Measurements from ENCODE around the gene MNX1. TPM values are rescaled to one million over a fixed set of nuclear protein-coding genes. Genes with fewer than 3 reads are reported as not detected.

MNX1 gene
- total RNA-seq, 4 donors from 2014 or later = not detected

DNA sequence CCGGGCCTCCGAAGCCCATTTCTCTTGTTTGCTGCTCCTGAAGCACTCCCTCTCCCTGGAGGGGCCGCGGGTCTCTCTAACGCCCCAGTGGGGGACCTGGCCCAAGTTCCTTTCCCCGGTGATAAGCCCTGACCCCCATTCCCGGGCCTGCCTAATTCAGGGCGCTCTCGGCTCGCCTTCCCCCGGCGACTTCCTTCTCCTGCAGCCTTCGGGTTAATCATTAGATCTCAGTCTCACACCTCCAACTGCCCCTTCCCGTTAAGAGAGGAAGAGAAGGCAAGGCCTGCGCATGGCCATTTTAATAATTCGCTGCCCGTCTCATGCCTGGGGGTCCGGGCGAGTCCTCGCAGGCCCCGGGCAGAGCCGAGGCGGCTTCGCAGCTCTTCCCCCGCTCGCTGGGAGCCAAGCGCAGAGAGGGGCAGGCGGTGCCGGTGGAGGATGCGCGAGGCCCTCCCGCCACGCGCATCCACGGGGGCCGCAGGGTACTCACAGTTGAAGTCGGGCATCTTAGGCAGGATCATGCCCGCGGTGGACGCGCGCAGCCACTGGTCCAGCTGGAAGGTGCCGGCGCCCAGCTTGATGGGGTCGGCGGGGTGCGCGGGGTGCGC lies 1.2 kb downstream of the MNX1 start:
- intact Hi-C loops (cut with DNase I) = no loop called here
- Histone ChIP-seq H3K4me1 (peaks cover 17 to 55% (median 46%) of the 10 kb centered on the region in 4 donors), H3K9me3 (no peaks in the 10 kb centered on the region), H3K27ac (replicated peaks in 1 of 4) (no peak overlapping the region), H3K36me3 (no peaks in the 10 kb centered on the region), H3K27me3 (peaks cover 0 to 98% (median 68%) of the 10 kb centered on the region in 4 donors), H3K4me3 (peak overlapping the region in 3 of 4 donors; percentile 18 to 34 (median 28))
- no peak for DNase-seq (ENCODE audit: extremely low spot score)
- TF ChIP-seq POLR2A (IDR thresholded peaks at IDR 0.05; ENCODE audit: low read depth) (no peak), POLR2AphosphoS5 (IDR thresholded peaks at IDR 0.05) (no peak), EP300 (IDR thresholded peaks at IDR 0.05) (no peak)
- TF ChIP-seq, protein P1, sequence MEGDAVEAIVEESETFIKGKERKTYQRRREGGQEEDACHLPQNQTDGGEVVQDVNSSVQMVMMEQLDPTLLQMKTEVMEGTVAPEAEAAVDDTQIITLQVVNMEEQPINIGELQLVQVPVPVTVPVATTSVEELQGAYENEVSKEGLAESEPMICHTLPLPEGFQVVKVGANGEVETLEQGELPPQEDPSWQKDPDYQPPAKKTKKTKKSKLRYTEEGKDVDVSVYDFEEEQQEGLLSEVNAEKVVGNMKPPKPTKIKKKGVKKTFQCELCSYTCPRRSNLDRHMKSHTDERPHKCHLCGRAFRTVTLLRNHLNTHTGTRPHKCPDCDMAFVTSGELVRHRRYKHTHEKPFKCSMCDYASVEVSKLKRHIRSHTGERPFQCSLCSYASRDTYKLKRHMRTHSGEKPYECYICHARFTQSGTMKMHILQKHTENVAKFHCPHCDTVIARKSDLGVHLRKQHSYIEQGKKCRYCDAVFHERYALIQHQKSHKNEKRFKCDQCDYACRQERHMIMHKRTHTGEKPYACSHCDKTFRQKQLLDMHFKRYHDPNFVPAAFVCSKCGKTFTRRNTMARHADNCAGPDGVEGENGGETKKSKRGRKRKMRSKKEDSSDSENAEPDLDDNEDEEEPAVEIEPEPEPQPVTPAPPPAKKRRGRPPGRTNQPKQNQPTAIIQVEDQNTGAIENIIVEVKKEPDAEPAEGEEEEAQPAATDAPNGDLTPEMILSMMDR (IDR thresholded peaks at IDR 0.05) = no peak
- WGBS = no CpG with 5 or more reads among the region's 49 CpGs

DNA sequence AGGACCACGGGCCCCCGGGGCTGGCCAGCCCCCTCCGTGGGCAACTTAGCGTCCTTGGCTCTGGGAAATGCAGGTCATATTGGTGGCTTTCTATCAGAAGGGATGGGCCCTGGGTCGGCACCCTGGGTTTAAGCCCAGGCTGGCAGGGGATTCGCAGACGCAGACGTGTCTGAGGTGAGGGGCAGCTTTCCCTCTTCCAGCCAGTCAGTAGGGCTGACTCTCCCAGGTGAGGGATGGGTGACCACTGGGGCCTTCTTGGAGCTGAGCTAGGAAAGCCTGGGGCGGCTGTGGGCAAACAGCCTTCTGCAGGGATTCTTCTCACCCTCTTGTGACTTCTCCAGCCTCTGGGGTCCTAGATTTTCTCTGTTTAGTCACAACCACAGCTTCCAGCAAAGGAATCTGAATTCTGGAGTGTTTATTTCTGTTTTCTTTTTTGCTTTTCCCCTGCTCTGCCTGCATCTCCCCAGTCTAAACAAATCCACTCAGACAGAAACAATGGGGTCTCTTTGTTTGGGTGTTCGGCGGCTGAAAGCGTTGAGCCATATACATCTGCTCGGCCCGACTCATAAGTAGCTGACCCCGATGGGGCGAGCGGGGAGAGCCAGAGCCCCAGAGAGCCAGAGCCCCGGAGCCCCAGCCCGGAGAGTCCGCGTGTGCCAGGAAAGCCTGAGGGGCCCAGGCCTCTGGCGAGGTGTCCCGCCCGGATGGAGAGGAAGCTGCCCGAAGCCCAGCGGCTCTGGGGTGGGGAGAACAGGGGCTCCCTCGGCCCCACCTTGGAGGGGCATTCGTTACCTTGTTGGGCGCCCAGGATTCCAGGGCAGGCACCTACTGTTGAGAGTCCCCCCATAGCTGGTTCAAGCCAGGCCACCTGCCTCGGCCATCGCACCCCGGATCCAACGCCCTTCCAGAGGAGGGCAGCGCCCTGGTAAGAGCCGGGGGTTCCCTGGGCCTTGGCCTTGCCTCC lies 2.0 kb downstream of the MNX1 start:
- no peak overlapping the region for H3K4me3 ChIP-seq
- intact Hi-C loops (cut with DNase I) = no loop called here
- peaks cover 25 to 63% (median 54%) of the 10 kb centered on the region in 4 donors for H3K4me1 ChIP-seq
- no peaks in the 10 kb centered on the region for H3K9me3 ChIP-seq
- H3K27ac ChIP-seq (replicated peaks in 1 of 4) = no peak overlapping the region
- peaks cover 0 to 98% (median 72%) of the 10 kb centered on the region in 4 donors for H3K27me3 ChIP-seq
- DNase-seq (ENCODE audit: extremely low spot score) = no peak
- TF ChIP-seq POLR2AphosphoS5 (IDR thresholded peaks at IDR 0.05) = no peak
- TF ChIP-seq, protein P1 (IDR thresholded peaks at IDR 0.05) = no peak
- no peak for TF ChIP-seq POLR2A (IDR thresholded peaks at IDR 0.05; ENCODE audit: low read depth)
- 14% methylated on average over 20 of the region's 35 CpGs for WGBS
- no peaks in the 10 kb centered on the region for H3K36me3 ChIP-seq

DNA sequence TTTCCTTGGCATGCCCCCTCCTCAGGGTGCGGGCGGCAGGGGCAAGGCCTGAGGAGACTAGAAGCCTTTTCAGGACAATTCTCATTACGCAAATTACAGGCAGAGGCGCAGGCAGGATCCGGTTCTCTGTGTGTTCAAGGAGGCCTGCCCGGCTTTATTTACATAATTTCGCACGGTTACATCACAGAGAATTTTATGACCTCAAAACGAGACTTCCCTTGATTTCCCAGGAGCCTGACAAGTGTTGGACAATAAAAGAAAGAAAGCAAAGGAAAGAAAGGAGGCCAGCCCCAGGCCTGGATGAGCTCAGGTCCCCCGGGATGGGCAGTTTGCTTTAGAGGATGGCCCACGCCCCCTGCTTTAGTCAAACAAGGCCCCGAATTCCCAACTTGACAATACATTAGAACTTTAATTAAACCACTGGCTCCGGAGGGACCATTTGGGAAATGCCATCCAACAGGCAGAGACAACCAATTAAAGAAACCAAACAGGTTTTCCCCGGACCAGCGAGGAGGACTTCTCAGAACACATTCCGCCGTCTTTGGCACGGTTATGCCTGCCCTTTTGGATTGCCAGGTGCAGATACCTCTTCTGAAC lies 2.9 kb downstream of the MNX1 start:
- H3K4me1 ChIP-seq = peaks cover 29 to 72% (median 63%) of the 10 kb centered on the region in 4 donors
- no peak overlapping the region for H3K4me3 ChIP-seq
- H3K36me3 ChIP-seq = no peaks in the 10 kb centered on the region
- no peak for DNase-seq (ENCODE audit: extremely low spot score)
- no peak overlapping the region for H3K27ac ChIP-seq (replicated peaks in 1 of 4)
- peaks cover 4 to 98% (median 73%) of the 10 kb centered on the region in 4 donors for H3K27me3 ChIP-seq
- H3K9me3 ChIP-seq = no peaks in the 10 kb centered on the region
- no peak for TF ChIP-seq POLR2A (IDR thresholded peaks at IDR 0.05; ENCODE audit: low read depth)
- TF ChIP-seq EP300 (IDR thresholded peaks at IDR 0.05) = no peak
- TF ChIP-seq, protein P1 (IDR thresholded peaks at IDR 0.05) = no peak
- no peak for TF ChIP-seq POLR2AphosphoS5 (IDR thresholded peaks at IDR 0.05)
- WGBS = 21% methylated on average over 18 of the region's 18 CpGs
- intact Hi-C loops (cut with DNase I) = no loop called here

DNA sequence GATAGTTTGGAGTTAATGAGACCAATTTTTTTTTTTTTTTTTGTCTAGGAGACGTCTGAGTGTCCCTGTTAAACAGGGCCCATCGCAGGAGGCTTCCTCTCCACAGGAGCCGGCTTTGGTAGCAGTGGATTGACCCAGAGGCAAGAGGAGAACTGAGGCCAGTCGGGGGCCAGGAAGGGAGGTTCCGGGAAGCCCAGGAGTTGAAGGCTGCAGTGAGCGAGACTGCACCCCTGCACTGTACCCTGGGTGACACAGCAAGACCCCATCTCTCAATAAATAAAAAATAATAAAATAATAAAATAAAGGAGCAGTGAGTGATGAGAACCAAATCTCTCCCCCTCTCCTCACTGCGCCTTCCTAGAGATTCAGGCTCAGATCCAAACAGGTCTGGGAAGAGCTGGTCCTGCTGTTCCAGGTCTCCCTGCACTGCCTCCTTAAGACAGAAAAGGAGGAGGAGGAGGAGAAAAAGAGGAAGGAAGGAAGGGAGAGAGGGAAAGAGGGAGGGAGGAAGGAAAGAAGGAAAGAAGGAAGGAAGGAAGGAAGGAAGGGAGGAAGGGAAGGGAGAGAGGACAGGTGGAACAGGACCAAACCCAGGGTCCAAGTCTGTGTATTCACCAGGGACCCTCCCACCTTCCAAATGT lies 3.5 kb downstream of the MNX1 start:
- 18% methylated on average over 7 of the region's 7 CpGs for WGBS
- Histone ChIP-seq H3K27me3 (peaks cover 6 to 98% (median 76%) of the 10 kb centered on the region in 4 donors), H3K36me3 (no peaks in the 10 kb centered on the region), H3K27ac (replicated peaks in 1 of 4) (no peak overlapping the region), H3K4me3 (no peak overlapping the region), H3K4me1 (peaks cover 32 to 79% (median 69%) of the 10 kb centered on the region in 4 donors), H3K9me3 (no peaks in the 10 kb centered on the region)
- no peak for DNase-seq (ENCODE audit: extremely low spot score)
- intact Hi-C loops (cut with DNase I) = no loop called here
- TF ChIP-seq, protein P1 (IDR thresholded peaks at IDR 0.05) = no peak
- TF ChIP-seq POLR2A (IDR thresholded peaks at IDR 0.05; ENCODE audit: low read depth) (no peak), POLR2AphosphoS5 (IDR thresholded peaks at IDR 0.05) (no peak), EP300 (IDR thresholded peaks at IDR 0.05) (no peak)
